Measurements from ENCODE around the gene RB1. TPM values are rescaled to one million over a fixed set of nuclear protein-coding genes. Genes with fewer than 3 reads are reported as not detected.

The RB1 gene
- total RNA-seq, 1 donor from 2014 or later: 41.0 TPM

- H3K9me3 ChIP-seq: no peaks in the 10 kb centered on the region
- ATAC-seq: no peak
- peaks cover 45% of the 10 kb centered on the region for H3K36me3 ChIP-seq
- H3K4me1 ChIP-seq: no peaks in the 10 kb centered on the region
- H3K27me3 ChIP-seq: no peaks in the 10 kb centered on the region
- DNase-seq: no peak
- no peak for TF ChIP-seq CTCF (IDR thresholded peaks at IDR 0.05)
- no peak overlapping the region for H3K4me3 ChIP-seq
- H3K27ac ChIP-seq: no peak overlapping the region
- intact Hi-C loops (cut with DNase I): no loop called here
Observed at GRCh38 chr13:48266701-48267639, 36.6 kb upstream of the RB1 start.

GRCh38 chr13:48268019-48268418 is 35.5 kb upstream of the RB1 start:
- H3K27ac ChIP-seq: no peak overlapping the region
- no peaks in the 10 kb centered on the region for H3K9me3 ChIP-seq
- ATAC-seq: no peak
- no peak for DNase-seq
- H3K4me1 ChIP-seq: no peaks in the 10 kb centered on the region
- peaks cover 34% of the 10 kb centered on the region for H3K36me3 ChIP-seq
- H3K27me3 ChIP-seq: no peaks in the 10 kb centered on the region
- intact Hi-C loops (cut with DNase I): no loop called here
- no peak overlapping the region for H3K4me3 ChIP-seq
- no peak for TF ChIP-seq CTCF (IDR thresholded peaks at IDR 0.05)

GRCh38 chr13:48273346-48273745 is 30.2 kb upstream of the RB1 start:
- peaks cover 9% of the 10 kb centered on the region for H3K36me3 ChIP-seq
- no peak for DNase-seq
- no peaks in the 10 kb centered on the region for H3K27me3 ChIP-seq
- intact Hi-C loops (cut with DNase I): no loop called here
- no peak for TF ChIP-seq CTCF (IDR thresholded peaks at IDR 0.05)
- H3K9me3 ChIP-seq: no peaks in the 10 kb centered on the region
- H3K4me3 ChIP-seq: no peak overlapping the region
- no peaks in the 10 kb centered on the region for H3K4me1 ChIP-seq
- no peak for ATAC-seq
- no peak overlapping the region for H3K27ac ChIP-seq

GRCh38 chr13:48275507-48275906 is 28.0 kb upstream of the RB1 start:
- no peak for DNase-seq
- H3K36me3 ChIP-seq: no peaks in the 10 kb centered on the region
- ATAC-seq: no peak
- no peaks in the 10 kb centered on the region for H3K27me3 ChIP-seq
- TF ChIP-seq CTCF (IDR thresholded peaks at IDR 0.05): no peak
- no peaks in the 10 kb centered on the region for H3K4me1 ChIP-seq
- no peaks in the 10 kb centered on the region for H3K9me3 ChIP-seq
- H3K4me3 ChIP-seq: no peak overlapping the region
- intact Hi-C loops (cut with DNase I): no loop called here
- no peak overlapping the region for H3K27ac ChIP-seq

- Histone ChIP-seq H3K4me1 (no peaks in the 10 kb centered on the region), H3K27ac (peak overlapping the region; percentile 2), H3K9me3 (no peaks in the 10 kb centered on the region), H3K27me3 (no peaks in the 10 kb centered on the region), H3K4me3 (no peak overlapping the region), H3K36me3 (no peaks in the 10 kb centered on the region)
- intact Hi-C loops (cut with DNase I): no loop called here
- TF ChIP-seq CTCF (IDR thresholded peaks at IDR 0.05): no peak
- no peak for ATAC-seq
- no peak for DNase-seq
Observed at GRCh38 chr13:48278806-48279205, 24.7 kb upstream of the RB1 start.

Data from upper lobe of right lung (tissue), 1 donor.